T-cell (primary cell): Measurements from ENCODE around the gene MTMR6. TPM values are rescaled to one million over a fixed set of nuclear protein-coding genes. Genes with fewer than 3 reads are reported as not detected.

Experiments used
- ATAC-seq, 4 experiments: fragments of 200-7000 bp in 3 of 4; fragments of 150-1000 bp in 1 of 4; cut with Tn5 transposase; replicated peaks in 1 of 4; 1 replicate in 3 of 4; 2 replicates in 1 of 4; pipeline ENCODE4 v1.10.0; 2021; ENCODE audit warnings: moderate library complexity in 3 of 4, mild to moderate bottlenecking in 2 of 4, moderate number of reproducible peaks in 1 of 4
- CTCF ChIA-PET, 2 donors: fragments of 300-600 bp; sonication (Branson Sonifier 250); formaldehyde crosslinking; loops; one replicate each; lab custom pipeline; 2022; ENCODE audit warnings: antibody characterized with exemption in 2 of 2; lab: Charles Lee
- POLR2A ChIA-PET, 2 donors: fragments of 300-600 bp; sonication (Branson Sonifier 250); formaldehyde crosslinking; loops; one replicate each; lab custom pipeline; 2022; ENCODE audit warnings: antibody characterized with exemption in 2 of 2; lab: Charles Lee
- DNase-seq, 35 experiments: peaks; one replicate each; pipeline versions ENCODE4 v3.0.0 to v3.0.0-alpha.2; 2013 to 2023
- H3K27ac ChIP-seq: one replicate; pipeline ENCODE4 v1.5.1; 2013; ENCODE audit warnings: low read length
- H3K27me3 ChIP-seq, 2 experiments: replicated peaks in 1 of 2; 1 replicate in 1 of 2; 2 replicates in 1 of 2; pipeline versions ENCODE4 v1.6.1 to v1.7.0; 2013; ENCODE audit warnings: low read length in 1 of 2, mixed read lengths in 1 of 2; ENCODE audit not compliant: control insufficient read depth in 2 of 2, insufficient read depth in 2 of 2; ENCODE audit errors: extremely low read depth in 1 of 2
- H3K36me3 ChIP-seq, 2 donors: 1 replicate in 1 of 2; 2 replicates in 1 of 2; pipeline versions ENCODE4 v1.6.1 to v1.7.0; 2013; ENCODE audit warnings: low read length in 1 of 2; ENCODE audit not compliant: control insufficient read depth in 2 of 2, insufficient read depth in 1 of 2; ENCODE audit errors: extremely low read depth in 1 of 2
- H3K4me1 ChIP-seq, 2 experiments: 1 replicate in 1 of 2; 2 replicates in 1 of 2; pipeline versions ENCODE4 v1.6.1 to v1.7.0; 2013; ENCODE audit warnings: low read length in 2 of 2, mixed read lengths in 1 of 2; ENCODE audit not compliant: insufficient read depth in 2 of 2, control insufficient read depth in 1 of 2; ENCODE audit errors: extremely low read depth in 1 of 2
- H3K4me3 ChIP-seq, 2 donors: 1 replicate in 1 of 2; 2 replicates in 1 of 2; pipeline versions ENCODE4 v1.5.1 to v1.7.0; 2013; ENCODE audit warnings: mild to moderate bottlenecking in 2 of 2, low read length in 1 of 2, moderate library complexity in 1 of 2; ENCODE audit not compliant: control insufficient read depth in 1 of 2; ENCODE audit errors: extremely low read depth in 1 of 2
- H3K9me3 ChIP-seq: 2 replicates; pipeline ENCODE4 v1.7.0; 2013
- H3K27ac Mint-ChIP-seq, 2 donors: one replicate each; pipeline ENCODE4 v1.8.0; 2020 to 2021; ENCODE audit warnings: mild to moderate bottlenecking in 2 of 2, mixed read lengths in 2 of 2
- H3K27me3 Mint-ChIP-seq, 2 donors: one replicate each; pipeline ENCODE4 v1.8.0; 2021 to 2022; ENCODE audit warnings: mixed read lengths in 2 of 2
- H3K36me3 Mint-ChIP-seq: one replicate; pipeline ENCODE4 v1.8.0; 2021; ENCODE audit warnings: mixed read lengths
- H3K4me1 Mint-ChIP-seq, 3 donors: one replicate each; pipeline ENCODE4 v1.8.0; 2020 to 2022; ENCODE audit warnings: mixed read lengths in 3 of 3, mild to moderate bottlenecking in 1 of 3
- H3K4me3 Mint-ChIP-seq, 3 donors: one replicate each; pipeline ENCODE4 v1.8.0; 2020 to 2022; ENCODE audit warnings: mild to moderate bottlenecking in 3 of 3, mixed read lengths in 3 of 3, moderate library complexity in 3 of 3
- H3K9me3 Mint-ChIP-seq, 3 donors: one replicate each; pipeline ENCODE4 v1.8.0; 2020 to 2022; ENCODE audit warnings: mixed read lengths in 3 of 3
- WGBS: methylation state at CpG from one replicate; pipeline ENCODE4 v1.1.5; 2013; ENCODE audit warnings: missing lambda C conversion rate; ENCODE audit not compliant: insufficient coverage; 5-methylcytosine and 5-hydroxymethylcytosine counted together
- total RNA-seq, 35 experiments: library from RNA in 6 of 35; stranded (reverse) in 6 of 35; fragments of 120-200 nt in 1 of 35; gene quantifications; one replicate each; pipeline versions ENCODE4 v1.2.1 to v1.2.4 and lab custom pipeline; 2013 to 2026

Gene MTMR6
- total RNA-seq, 5 donors from 2014 or later (not counting 1 experiment from before 2014, with no cell fraction given): 15.6 to 19.2 (median 16.3) TPM

GRCh38 chr13:25196971-25197370, 90.3 kb downstream of the MTMR6 start:
- Mint-ChIP-seq H3K9me3 (no peaks in the 10 kb centered on the region), H3K27me3 (peaks cover 31 to 34% of the 10 kb centered on the region in 2 donors), H3K4me3 (no peak overlapping the region), H3K27ac (no peak overlapping the region), H3K36me3 (no peaks in the 10 kb centered on the region), H3K4me1 (no peaks in the 10 kb centered on the region)
- no peaks in the 10 kb centered on the region for H3K9me3 ChIP-seq
- ChIA-PET CTCF (no interaction called here), POLR2A (no interaction called here)
- ATAC-seq: no peak
- H3K27ac ChIP-seq: no peak overlapping the region
- no peak for DNase-seq
- no peaks in the 10 kb centered on the region for H3K4me1 ChIP-seq
- peaks cover 0 to 7% of the 10 kb centered on the region in 2 experiments for H3K27me3 ChIP-seq
- H3K4me3 ChIP-seq: no peak overlapping the region
- WGBS: 94% methylated on average over 10 of the region's 11 CpGs
- H3K36me3 ChIP-seq: no peaks in the 10 kb centered on the region

Other genes starting within 250 kb of the MTMR6 start
- under 1 TPM in 4 of 5 donors, not detected in 1; 0.30 to 0.47 (median 0.32) TPM for gene PABPC3, start 191.4 kb downstream of the MTMR6 start, total RNA-seq
- gene AMER2, start 115.2 kb downstream of the MTMR6 start, total RNA-seq: under 1 TPM in 1 of 5 donors, not detected in 4; 0.03 TPM
- 10 to 100 TPM; 33.2 to 59.1 (median 37.3) TPM for gene NUP58, start 14.1 kb upstream of the MTMR6 start, total RNA-seq
- under 1 TPM; 0.39 to 0.85 (median 0.73) TPM for gene ATP8A2, start 84.5 kb upstream of the MTMR6 start, total RNA-seq